T-helper 2 cell treated with Interferon-gamma antibody and Interleukin-4, amounts not matched to agents 5 μg/mL and 100 μg/mL, for 36 hours (primary cell): ENCODE results near the gene DCHS2.

Experiments used
- DNase-seq: peaks from one replicate; pipeline ENCODE4 v3.0.0; 2021; ENCODE audit warnings: low spot score
- H3K27ac Mint-ChIP-seq: one replicate; pipeline ENCODE4 v1.8.0; 2021; ENCODE audit warnings: mild to moderate bottlenecking, mixed read lengths
- H3K27me3 Mint-ChIP-seq: one replicate; pipeline ENCODE4 v1.8.0; 2021; ENCODE audit warnings: low read depth, mixed read lengths
- H3K36me3 Mint-ChIP-seq: one replicate; pipeline ENCODE4 v1.8.0; 2021; ENCODE audit warnings: low read depth, mixed read lengths
- H3K4me1 Mint-ChIP-seq: one replicate; pipeline ENCODE4 v1.8.0; 2021; ENCODE audit warnings: low read depth, mixed read lengths
- H3K4me3 Mint-ChIP-seq: one replicate; pipeline ENCODE4 v1.8.0; 2022; ENCODE audit warnings: mild to moderate bottlenecking, moderate library complexity, mixed read lengths
- H3K9me3 Mint-ChIP-seq: one replicate; pipeline ENCODE4 v1.8.0; 2021; ENCODE audit warnings: mixed read lengths

DCHS2 gene

GRCh38 chr4:154194649-154195048 lies 296.9 kb downstream of the DCHS2 start:
- H3K27me3 Mint-ChIP-seq = no peaks in the 10 kb centered on the region
- H3K4me1 Mint-ChIP-seq = no peaks in the 10 kb centered on the region
- H3K27ac Mint-ChIP-seq = no peak overlapping the region
- no peak for DNase-seq
- H3K36me3 Mint-ChIP-seq = no peaks in the 10 kb centered on the region
- no peaks in the 10 kb centered on the region for H3K9me3 Mint-ChIP-seq
- no peak overlapping the region for H3K4me3 Mint-ChIP-seq

GRCh38 chr4:154192585-154192984 lies 299.0 kb downstream of the DCHS2 start:
- DNase-seq = no peak
- no peaks in the 10 kb centered on the region for H3K27me3 Mint-ChIP-seq
- H3K27ac Mint-ChIP-seq = no peak overlapping the region
- no peaks in the 10 kb centered on the region for H3K9me3 Mint-ChIP-seq
- no peaks in the 10 kb centered on the region for H3K36me3 Mint-ChIP-seq
- H3K4me3 Mint-ChIP-seq = no peak overlapping the region
- no peaks in the 10 kb centered on the region for H3K4me1 Mint-ChIP-seq

- no peaks in the 10 kb centered on the region for H3K4me1 Mint-ChIP-seq
- no peaks in the 10 kb centered on the region for H3K9me3 Mint-ChIP-seq
- H3K27me3 Mint-ChIP-seq = no peaks in the 10 kb centered on the region
- H3K36me3 Mint-ChIP-seq = no peaks in the 10 kb centered on the region
- no peak for DNase-seq
- H3K4me3 Mint-ChIP-seq = no peak overlapping the region
- H3K27ac Mint-ChIP-seq = no peak overlapping the region
These were observed 302.3 kb downstream of the DCHS2 start for GRCh38 chr4:154189346-154189745.

GRCh38 chr4:154186888-154187287 lies 304.7 kb downstream of the DCHS2 start:
- H3K4me3 Mint-ChIP-seq = no peak overlapping the region
- no peaks in the 10 kb centered on the region for H3K4me1 Mint-ChIP-seq
- DNase-seq = no peak

GRCh38 chr4:154186035-154186434 lies 305.6 kb downstream of the DCHS2 start:
- Mint-ChIP-seq H3K4me1 (no peaks in the 10 kb centered on the region), H3K9me3 (no peaks in the 10 kb centered on the region), H3K36me3 (no peaks in the 10 kb centered on the region), H3K27me3 (no peaks in the 10 kb centered on the region), H3K27ac (no peak overlapping the region), H3K4me3 (no peak overlapping the region)
- DNase-seq = no peak

More at GRCh38 chr4:154186888-154187287, 304.7 kb downstream of the DCHS2 start:
- H3K9me3 Mint-ChIP-seq = no peaks in the 10 kb centered on the region
- H3K27me3 Mint-ChIP-seq = no peaks in the 10 kb centered on the region
- no peaks in the 10 kb centered on the region for H3K36me3 Mint-ChIP-seq
- no peak overlapping the region for H3K27ac Mint-ChIP-seq

DNA sequence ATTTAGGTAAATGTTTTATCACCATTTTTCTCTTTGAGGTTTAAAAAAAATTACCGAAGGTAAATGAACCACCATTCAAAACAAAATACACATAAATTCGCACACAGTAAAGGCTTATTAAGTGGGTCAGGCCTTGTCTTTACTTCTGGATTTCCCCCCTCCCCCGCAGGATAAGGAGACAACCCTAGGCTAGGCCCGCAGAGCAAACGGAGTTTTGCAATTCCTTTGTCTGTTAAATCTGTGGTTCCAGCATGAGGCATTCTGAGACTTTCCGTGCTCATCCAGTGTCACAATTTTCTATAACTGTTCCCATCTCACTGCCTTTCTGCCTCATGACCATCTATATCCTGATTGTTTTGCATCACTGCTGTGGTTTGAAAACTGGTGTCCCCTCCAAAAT lies 307.4 kb downstream of the DCHS2 start:
- Mint-ChIP-seq H3K4me1 (no peaks in the 10 kb centered on the region), H3K36me3 (no peaks in the 10 kb centered on the region), H3K9me3 (no peaks in the 10 kb centered on the region), H3K27ac (no peak overlapping the region), H3K4me3 (no peak overlapping the region), H3K27me3 (no peaks in the 10 kb centered on the region)
- no peak for DNase-seq

GRCh38 chr4:154183264-154183663 lies 308.3 kb downstream of the DCHS2 start:
- DNase-seq = no peak
- Mint-ChIP-seq H3K4me3 (no peak overlapping the region), H3K27me3 (no peaks in the 10 kb centered on the region), H3K4me1 (no peaks in the 10 kb centered on the region), H3K27ac (no peak overlapping the region), H3K36me3 (no peaks in the 10 kb centered on the region), H3K9me3 (no peaks in the 10 kb centered on the region)
